ENCODE data around the gene EMILIN2.
"Not testable (repeated sequence)": the region's sequence is repeated elsewhere in the genome, so short reads cannot be mapped to it uniquely, and the experiment has no call there.

Gene EMILIN2

DNA sequence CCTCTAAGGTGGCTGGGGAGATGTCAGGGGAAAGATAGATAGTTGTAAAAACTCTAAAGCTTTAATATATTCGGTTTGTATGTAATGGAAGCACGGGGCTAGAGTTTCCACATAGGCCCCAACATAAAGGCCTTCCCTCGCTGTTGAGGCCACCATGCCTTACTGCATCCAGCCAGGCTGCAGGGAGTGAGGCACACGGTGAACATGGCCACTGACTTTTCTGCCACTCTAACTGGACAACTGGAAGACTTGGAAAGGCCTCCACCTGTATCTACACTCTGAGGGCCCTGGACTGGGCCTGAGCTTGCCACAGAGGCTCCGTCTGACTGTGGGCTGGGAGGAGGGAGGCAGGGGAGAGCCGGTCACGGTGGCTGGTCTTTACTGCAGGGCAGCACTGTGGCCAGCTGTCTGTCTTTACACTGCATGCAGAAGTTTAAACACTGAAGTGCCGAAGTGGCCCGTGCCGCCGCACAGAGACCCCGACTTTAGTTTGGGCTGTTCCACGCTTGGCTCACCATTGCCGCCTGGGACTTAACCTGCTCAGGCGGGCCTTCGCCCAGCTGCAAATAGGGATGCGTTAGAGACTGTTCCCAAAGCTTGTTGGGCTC lies 66.7 kb downstream of the EMILIN2 start:
- H2BK15ac ChIP-seq (replicated peaks; ENCODE audit: low read depth), result no peak overlapping the region
- H3K4ac ChIP-seq (ENCODE audit: low read depth, low read length), result no peak overlapping the region
- no peak overlapping the region for H3K9ac ChIP-seq (ENCODE audit: low read length)
- no peak overlapping the region for H3K4me3 ChIP-seq (ENCODE audit: low read length)
- no peak overlapping the region for H2BK120ac ChIP-seq (ENCODE audit: low read depth, low read length)
- no peak overlapping the region for H3K18ac ChIP-seq (ENCODE audit: low read length)
- H3K23ac ChIP-seq (ENCODE audit: low read length), result no peak overlapping the region
- H4K5ac ChIP-seq (ENCODE audit: low read length), result no peak overlapping the region
- H4K8ac ChIP-seq (ENCODE audit: low read depth, low read length), result no peak overlapping the region
- no peak overlapping the region for H3K27ac ChIP-seq (ENCODE audit: low read depth, low read length)
- H3K79me1 ChIP-seq (ENCODE audit: low read length), result peaks cover 2% of the 10 kb centered on the region
- H2AK5ac ChIP-seq (ENCODE audit: low read length), result no peak overlapping the region
- H3K36me3 ChIP-seq (ENCODE audit: control insufficient read depth, insufficient read depth, low read length), result peaks cover 5% of the 10 kb centered on the region
- no peaks in the 10 kb centered on the region for H3K27me3 ChIP-seq (ENCODE audit: insufficient read depth, low read length, poor library complexity)
- DNase-seq, result no peak
- H3K4me2 ChIP-seq (ENCODE audit: low read length), result no peak overlapping the region
- H3K79me2 ChIP-seq (ENCODE audit: control insufficient read depth, insufficient read depth, low read length), result no peaks in the 10 kb centered on the region
- H3K4me1 ChIP-seq (ENCODE audit: control insufficient read depth, low read depth, low read length), result no peaks in the 10 kb centered on the region
- H2BK5ac ChIP-seq (ENCODE audit: low read length), result no peak overlapping the region
- H3K56ac ChIP-seq (ENCODE audit: low read length), result no peak overlapping the region
- no CpG with 5 or more reads among the region's 17 CpGs for WGBS (ENCODE audit: extremely low coverage, insufficient coverage, low lambda C conversion rate)

DNA sequence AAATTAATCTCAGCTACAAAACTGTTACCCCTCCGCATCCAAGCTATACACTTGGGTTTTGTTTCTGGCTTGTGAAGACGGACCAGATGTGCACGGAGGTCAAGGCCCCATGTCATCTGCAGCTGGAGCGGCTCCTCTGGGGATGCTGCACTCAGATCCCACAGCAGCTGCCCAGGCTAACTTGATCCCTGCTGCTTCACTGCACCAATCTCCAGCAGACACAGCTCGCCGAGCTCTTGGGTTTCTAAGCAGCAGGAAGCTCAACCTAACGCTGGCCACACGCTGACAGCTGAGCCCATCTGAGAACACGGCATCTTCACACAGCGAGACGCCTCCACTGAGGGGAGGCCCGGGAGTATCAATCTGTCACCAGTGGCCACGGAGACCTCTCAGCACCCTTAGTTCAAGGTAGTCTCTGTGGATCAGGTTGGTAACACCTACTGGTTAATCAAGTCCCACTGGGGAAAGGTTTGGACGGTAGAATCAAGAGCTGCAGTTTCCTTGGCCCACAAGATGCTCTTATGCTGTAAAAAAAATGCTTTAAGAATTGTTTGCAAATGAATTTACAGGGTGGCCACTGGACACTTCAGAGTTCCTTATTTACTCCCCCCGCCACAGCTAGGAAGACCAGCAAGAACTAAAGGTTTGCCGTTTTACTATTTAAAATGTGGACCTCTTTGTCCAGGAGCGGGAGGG lies 67.5 kb downstream of the EMILIN2 start:
- peaks cover 2% of the 10 kb centered on the region for H3K36me3 ChIP-seq (ENCODE audit: control insufficient read depth, insufficient read depth, low read length)
- no peaks in the 10 kb centered on the region for H3K79me2 ChIP-seq (ENCODE audit: control insufficient read depth, insufficient read depth, low read length)
- no peak overlapping the region for H2BK120ac ChIP-seq (ENCODE audit: low read depth, low read length)
- no peak overlapping the region for H4K5ac ChIP-seq (ENCODE audit: low read length)
- no peak overlapping the region for H3K18ac ChIP-seq (ENCODE audit: low read length)
- no peak overlapping the region for H3K4ac ChIP-seq (ENCODE audit: low read depth, low read length)
- WGBS (ENCODE audit: extremely low coverage, insufficient coverage, low lambda C conversion rate), result no CpG with 5 or more reads among the region's 17 CpGs
- H4K8ac ChIP-seq (ENCODE audit: low read depth, low read length), result no peak overlapping the region
- no peak overlapping the region for H3K56ac ChIP-seq (ENCODE audit: low read length)
- H3K4me2 ChIP-seq (ENCODE audit: low read length), result no peak overlapping the region
- no peaks in the 10 kb centered on the region for H3K79me1 ChIP-seq (ENCODE audit: low read length)
- no peak overlapping the region for H3K4me3 ChIP-seq (ENCODE audit: low read length)
- no peak for DNase-seq
- H3K9ac ChIP-seq (ENCODE audit: low read length), result no peak overlapping the region
- no peaks in the 10 kb centered on the region for H3K4me1 ChIP-seq (ENCODE audit: control insufficient read depth, low read depth, low read length)
- H3K27ac ChIP-seq (ENCODE audit: low read depth, low read length), result no peak overlapping the region
- H2AK5ac ChIP-seq (ENCODE audit: low read length), result no peak overlapping the region
- no peak overlapping the region for H3K23ac ChIP-seq (ENCODE audit: low read length)
- H3K27me3 ChIP-seq (ENCODE audit: insufficient read depth, low read length, poor library complexity), result no peaks in the 10 kb centered on the region
- H2BK5ac ChIP-seq (ENCODE audit: low read length), result no peak overlapping the region
- H2BK15ac ChIP-seq (replicated peaks; ENCODE audit: low read depth), result no peak overlapping the region

DNA sequence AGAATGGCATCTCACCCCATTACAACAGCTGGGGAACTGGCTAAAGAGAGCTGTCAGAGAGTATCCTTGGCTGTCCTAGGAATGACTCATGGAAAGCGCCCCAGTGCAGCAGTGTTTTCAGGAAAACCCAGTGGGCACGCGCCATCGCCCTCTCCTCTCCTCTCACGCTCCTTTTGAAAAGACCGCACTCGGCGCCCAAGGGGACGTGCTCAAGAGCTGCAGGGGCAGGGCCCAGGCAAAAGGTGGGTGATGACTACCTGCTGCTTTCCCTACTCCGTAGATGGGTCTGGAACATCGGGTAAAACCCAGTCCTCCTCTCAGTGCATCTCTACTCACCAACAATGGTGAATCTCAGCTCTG lies 68.1 kb downstream of the EMILIN2 start:
- Histone ChIP-seq H2BK5ac (ENCODE audit: low read length) (no peak overlapping the region), H3K4ac (ENCODE audit: low read depth, low read length) (no peak overlapping the region), H3K79me1 (ENCODE audit: low read length) (no peaks in the 10 kb centered on the region), H3K4me2 (ENCODE audit: low read length) (no peak overlapping the region), H3K4me3 (ENCODE audit: low read length) (no peak overlapping the region), H3K9ac (ENCODE audit: low read length) (no peak overlapping the region), H3K36me3 (ENCODE audit: control insufficient read depth, insufficient read depth, low read length) (peaks cover 2% of the 10 kb centered on the region), H3K4me1 (ENCODE audit: control insufficient read depth, low read depth, low read length) (no peaks in the 10 kb centered on the region), H4K8ac (ENCODE audit: low read depth, low read length) (no peak overlapping the region), H3K27me3 (ENCODE audit: insufficient read depth, low read length, poor library complexity) (no peaks in the 10 kb centered on the region), H2BK120ac (ENCODE audit: low read depth, low read length) (no peak overlapping the region), H3K27ac (ENCODE audit: low read depth, low read length) (no peak overlapping the region), H3K56ac (ENCODE audit: low read length) (no peak overlapping the region), H4K5ac (ENCODE audit: low read length) (no peak overlapping the region), H2AK5ac (ENCODE audit: low read length) (no peak overlapping the region), H3K79me2 (ENCODE audit: control insufficient read depth, insufficient read depth, low read length) (no peaks in the 10 kb centered on the region), H2BK15ac (replicated peaks; ENCODE audit: low read depth) (no peak overlapping the region), H3K23ac (ENCODE audit: low read length) (no peak overlapping the region), H3K18ac (ENCODE audit: low read length) (no peak overlapping the region)
- no CpG with 5 or more reads among the region's 11 CpGs for WGBS (ENCODE audit: extremely low coverage, insufficient coverage, low lambda C conversion rate)
- DNase-seq, result no peak

DNA sequence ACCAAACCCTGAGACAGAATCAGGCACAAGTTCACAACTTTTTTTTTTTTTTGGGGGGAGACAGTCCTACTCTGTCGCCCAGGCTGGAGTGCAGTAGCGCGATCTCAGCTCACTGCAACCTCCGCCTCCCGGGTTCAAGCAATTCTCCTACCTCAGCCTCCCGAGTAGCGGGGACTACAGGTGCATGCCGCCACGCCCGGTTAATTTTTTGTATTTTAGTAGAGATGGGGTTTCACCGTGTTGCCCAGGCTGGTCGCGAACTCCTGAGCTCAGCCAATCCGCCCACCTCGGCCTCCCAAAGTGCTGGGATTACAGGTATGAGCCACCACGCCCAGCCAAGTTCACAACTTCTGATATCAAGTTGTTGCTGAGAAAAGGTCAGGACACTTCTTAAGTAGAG lies 68.7 kb downstream of the EMILIN2 start:
- not testable (repeated sequence) for H4K8ac ChIP-seq (ENCODE audit: low read depth, low read length); DNase-seq; H3K36me3 ChIP-seq (ENCODE audit: control insufficient read depth, insufficient read depth, low read length); H3K18ac ChIP-seq (ENCODE audit: low read length); H3K4me3 ChIP-seq (ENCODE audit: low read length); H3K27me3 ChIP-seq (ENCODE audit: insufficient read depth, low read length, poor library complexity); H3K4me2 ChIP-seq (ENCODE audit: low read length); H3K27ac ChIP-seq (ENCODE audit: low read depth, low read length); H3K56ac ChIP-seq (ENCODE audit: low read length); H3K4ac ChIP-seq (ENCODE audit: low read depth, low read length); H3K4me1 ChIP-seq (ENCODE audit: control insufficient read depth, low read depth, low read length); H3K9ac ChIP-seq (ENCODE audit: low read length); H3K79me1 ChIP-seq (ENCODE audit: low read length); H2BK120ac ChIP-seq (ENCODE audit: low read depth, low read length); H3K23ac ChIP-seq (ENCODE audit: low read length); H3K79me2 ChIP-seq (ENCODE audit: control insufficient read depth, insufficient read depth, low read length); H2AK5ac ChIP-seq (ENCODE audit: low read length); H4K5ac ChIP-seq (ENCODE audit: low read length); H2BK15ac ChIP-seq (replicated peaks; ENCODE audit: low read depth); H2BK5ac ChIP-seq (ENCODE audit: low read length)
- WGBS (ENCODE audit: extremely low coverage, insufficient coverage, low lambda C conversion rate), result no CpG with 5 or more reads among the region's 16 CpGs

DNA sequence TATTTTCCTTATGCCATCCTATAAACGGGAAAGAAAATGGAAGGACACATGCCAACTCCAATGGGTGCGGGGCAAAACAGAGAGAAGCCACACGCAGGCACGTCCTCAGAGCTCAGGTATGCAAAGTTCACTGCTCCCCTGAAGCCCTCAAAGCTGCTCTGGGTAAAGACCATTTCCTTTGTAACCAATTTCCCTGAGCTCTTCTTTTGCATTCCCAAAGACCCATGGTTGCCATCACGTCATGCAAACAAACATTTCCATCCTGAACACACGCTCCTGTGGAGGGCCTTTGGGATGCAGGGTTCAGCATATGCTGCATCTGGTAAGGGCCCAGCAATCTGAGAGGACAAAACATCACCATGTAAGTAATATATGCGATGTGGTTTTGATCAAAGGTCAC lies 69.4 kb downstream of the EMILIN2 start:
- H3K79me1 ChIP-seq (ENCODE audit: low read length), result no peaks in the 10 kb centered on the region
- WGBS (ENCODE audit: extremely low coverage, insufficient coverage, low lambda C conversion rate), result no CpG with 5 or more reads among the region's 7 CpGs
- H3K4me1 ChIP-seq (ENCODE audit: control insufficient read depth, low read depth, low read length), result no peaks in the 10 kb centered on the region
- no peaks in the 10 kb centered on the region for H3K27me3 ChIP-seq (ENCODE audit: insufficient read depth, low read length, poor library complexity)
- H3K23ac ChIP-seq (ENCODE audit: low read length), result no peak overlapping the region
- H2BK5ac ChIP-seq (ENCODE audit: low read length), result no peak overlapping the region
- no peak overlapping the region for H3K4me3 ChIP-seq (ENCODE audit: low read length)
- no peak overlapping the region for H3K27ac ChIP-seq (ENCODE audit: low read depth, low read length)
- H3K79me2 ChIP-seq (ENCODE audit: control insufficient read depth, insufficient read depth, low read length), result no peaks in the 10 kb centered on the region
- H2BK15ac ChIP-seq (replicated peaks; ENCODE audit: low read depth), result no peak overlapping the region
- H4K5ac ChIP-seq (ENCODE audit: low read length), result no peak overlapping the region
- H2BK120ac ChIP-seq (ENCODE audit: low read depth, low read length), result no peak overlapping the region
- no peak overlapping the region for H3K9ac ChIP-seq (ENCODE audit: low read length)
- peaks cover 5% of the 10 kb centered on the region for H3K36me3 ChIP-seq (ENCODE audit: control insufficient read depth, insufficient read depth, low read length)
- no peak overlapping the region for H4K8ac ChIP-seq (ENCODE audit: low read depth, low read length)
- H3K56ac ChIP-seq (ENCODE audit: low read length), result no peak overlapping the region
- H3K4ac ChIP-seq (ENCODE audit: low read depth, low read length), result no peak overlapping the region
- peak; percentile 72 for DNase-seq
- no peak overlapping the region for H3K4me2 ChIP-seq (ENCODE audit: low read length)
- H3K18ac ChIP-seq (ENCODE audit: low read length), result no peak overlapping the region
- no peak overlapping the region for H2AK5ac ChIP-seq (ENCODE audit: low read length)

Measured in mesendoderm (in vitro differentiated cells).